ENCODE results near the gene TRPT1. TPM values are rescaled to one million over a fixed set of nuclear protein-coding genes. Genes with fewer than 3 reads are reported as not detected.
A peak's percentile ranks its signal among the peaks of the same experiment; 100 is the strongest.

Gene TRPT1
- total and polyA plus RNA-seq, 9 of the 15 experiments (the other 6 are each of a cell fraction or from before 2014, with no cell fraction given): 4.6 to 41.7 (median 23.1) TPM

GRCh38 chr11:64204464-64204989 lies 21.5 kb downstream of the TRPT1 start (continued):
- no peak for TF ChIP-seq SMAD4 (CRISPR knock-in tag; conservative IDR thresholded peaks at IDR 0.05)
- TF ChIP-seq SMARCC2 (IDR thresholded peaks at IDR 0.05; ENCODE audit: low read depth): no peak
- no peak for TF ChIP-seq HBP1 (CRISPR knock-in tag; IDR thresholded peaks at IDR 0.05)
- TF ChIP-seq ATF6 (CRISPR knock-in tag; IDR thresholded peaks at IDR 0.05): no peak
- TF ChIP-seq TBP (optimal IDR thresholded peaks at IDR 0.05; ENCODE audit: low read depth, low read length): no peak
- no peak for TF ChIP-seq SLC30A9 (CRISPR knock-in tag; IDR thresholded peaks at IDR 0.05)
- no peak for TF ChIP-seq ZNF184 (CRISPR knock-in tag; IDR thresholded peaks at IDR 0.05)
- no peak for TF ChIP-seq ATF1 (CRISPR knock-in tag; IDR thresholded peaks at IDR 0.05)
- TF ChIP-seq ATF1 (tag; IDR thresholded peaks at IDR 0.05): peak; percentile 47
- no peak for TF ChIP-seq NBN (IDR thresholded peaks at IDR 0.05; ENCODE audit: low read depth)
- peak; percentile 92; the same call in 1 of the 2 replicates for TF ChIP-seq POLR2AphosphoS2 (IDR thresholded peaks at IDR 0.05; ENCODE audit: low read length)
- no peak for TF ChIP-seq POU5F1 (IDR thresholded peaks at IDR 0.05; ENCODE audit: borderline replicate concordance, low read depth, low read length, partially characterized antibody)
- peak; percentile 79 for TF ChIP-seq POLR2AphosphoS5 (IDR thresholded peaks at IDR 0.05; ENCODE audit: control insufficient read depth, insufficient read depth, low read depth, low read length)
- TF ChIP-seq E2F1 (CRISPR knock-in tag; IDR thresholded peaks at IDR 0.05): no peak
- TF ChIP-seq RNF219 (CRISPR knock-in tag; IDR thresholded peaks at IDR 0.05): no peak
- TF ChIP-seq CBFB (CRISPR knock-in tag; IDR thresholded peaks at IDR 0.05): no peak
- TF ChIP-seq, protein P1, sequence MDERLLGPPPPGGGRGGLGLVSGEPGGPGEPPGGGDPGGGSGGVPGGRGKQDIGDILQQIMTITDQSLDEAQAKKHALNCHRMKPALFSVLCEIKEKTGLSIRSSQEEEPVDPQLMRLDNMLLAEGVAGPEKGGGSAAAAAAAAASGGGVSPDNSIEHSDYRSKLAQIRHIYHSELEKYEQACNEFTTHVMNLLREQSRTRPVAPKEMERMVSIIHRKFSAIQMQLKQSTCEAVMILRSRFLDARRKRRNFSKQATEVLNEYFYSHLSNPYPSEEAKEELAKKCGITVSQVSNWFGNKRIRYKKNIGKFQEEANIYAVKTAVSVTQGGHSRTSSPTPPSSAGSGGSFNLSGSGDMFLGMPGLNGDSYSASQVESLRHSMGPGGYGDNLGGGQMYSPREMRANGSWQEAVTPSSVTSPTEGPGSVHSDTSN (CRISPR knock-in tag; IDR thresholded peaks at IDR 0.05; ENCODE audit: low read depth): no peak
- TF ChIP-seq, protein P1 (tag; conservative IDR thresholded peaks at IDR 0.05; ENCODE audit: low read depth): no peak
- no peak for TF ChIP-seq NEUROD1 (IDR thresholded peaks at IDR 0.05; ENCODE audit: borderline replicate concordance, low read depth, low read length, partially characterized antibody)
- no peak for TF ChIP-seq MTF1 (CRISPR knock-in tag; IDR thresholded peaks at IDR 0.05; ENCODE audit: borderline replicate concordance)
